CD4-positive, alpha-beta T cell (primary cell): ENCODE data around the gene GLIPR2. TPM values are rescaled to one million over a fixed set of nuclear protein-coding genes. Genes with fewer than 3 reads are reported as not detected.

Experiments
- ATAC-seq: fragments of 200-7000 bp; cut with Tn5 transposase; one replicate; pipeline ENCODE4 v1.10.0; 2022; ENCODE audit warnings: mild to moderate bottlenecking; ENCODE audit not compliant: poor library complexity
- CTCF ChIA-PET: fragments of 350-600 bp; sonication (Branson Sonifier 250); formaldehyde crosslinking; loops from one replicate; lab custom pipeline; 2021; ENCODE audit warnings: antibody characterized with exemption, inconsistent platforms; lab: Charles Lee
- POLR2A ChIA-PET: fragments of 350-600 bp; sonication (Branson Sonifier 250); formaldehyde crosslinking; loops from one replicate; lab custom pipeline; 2021; ENCODE audit warnings: antibody characterized with exemption, inconsistent platforms; lab: Charles Lee
- DNase-seq, 14 experiments: peaks; one replicate each; pipeline ENCODE4 v3.0.0-alpha.2; 2013 to 2020; ENCODE audit warnings: mixed read lengths in 2 of 14
- H3K27ac ChIP-seq, 2 donors: one replicate each; pipeline versions ENCODE4 v1.5.1 to v1.7.0; 2013; ENCODE audit warnings: low read length in 2 of 2, low read depth in 1 of 2, mild to moderate bottlenecking in 1 of 2
- H3K27me3 ChIP-seq, 2 experiments: 1 replicate in 1 of 2; 2 replicates in 1 of 2; pipeline versions ENCODE4 v1.6.1 to v1.7.0; 2013; ENCODE audit warnings: low read length in 2 of 2, control low read depth in 1 of 2, mild to moderate bottlenecking in 1 of 2, moderate library complexity in 1 of 2; ENCODE audit not compliant: insufficient read depth in 2 of 2, control insufficient read depth in 1 of 2
- H3K36me3 ChIP-seq: one replicate; pipeline ENCODE4 v1.6.1; 2013; ENCODE audit warnings: low read length, control low read depth; ENCODE audit not compliant: insufficient read depth
- H3K4me1 ChIP-seq: one replicate; pipeline ENCODE4 v1.6.1; 2013; ENCODE audit warnings: low read length, control low read depth; ENCODE audit not compliant: insufficient read depth
- H3K4me3 ChIP-seq: one replicate; pipeline ENCODE4 v1.5.1; 2013; ENCODE audit warnings: mild to moderate bottlenecking, low read length, moderate library complexity
- H3K9me3 ChIP-seq, 2 experiments: 1 replicate in 1 of 2; 2 replicates in 1 of 2; pipeline versions ENCODE4 v1.6.1 to v1.7.0; 2013; ENCODE audit warnings: low read length in 2 of 2, mild to moderate bottlenecking in 2 of 2, control low read depth in 1 of 2, moderate library complexity in 1 of 2; ENCODE audit not compliant: control insufficient read depth in 1 of 2, insufficient read depth in 1 of 2
- H3K27ac Mint-ChIP-seq: one replicate; pipeline ENCODE4 v1.8.0; 2020; ENCODE audit warnings: mixed read lengths
- H3K27me3 Mint-ChIP-seq: one replicate; pipeline ENCODE4 v1.8.0; 2021; ENCODE audit warnings: mixed read lengths
- H3K36me3 Mint-ChIP-seq: one replicate; pipeline ENCODE4 v1.8.0; 2021; ENCODE audit warnings: low read depth, mixed read lengths
- H3K4me1 Mint-ChIP-seq: one replicate; pipeline ENCODE4 v1.8.0; 2021; ENCODE audit warnings: low read depth, mixed read lengths
- H3K4me3 Mint-ChIP-seq: one replicate; pipeline ENCODE4 v1.8.0; 2020; ENCODE audit warnings: mild to moderate bottlenecking, mixed read lengths
- H3K9me3 Mint-ChIP-seq: one replicate; pipeline ENCODE4 v1.8.0; 2020; ENCODE audit warnings: mixed read lengths
- intact Hi-C, 2 experiments: fragments of 100-400 bp; cut with DNase I in 1 of 2; cut with micrococcal nuclease in 1 of 2; formaldehyde crosslinking; loops; one replicate each; pipeline versions ENCODE4 v1.15.1 to v1.9.0; 2023 to 2025; cut with DNase I, micrococcal nuclease
- total RNA-seq, 174 experiments: library from RNA in 2 of 174; stranded (reverse) in 2 of 174; gene quantifications; one replicate each; pipeline ENCODE4 v1.2.3 and lab custom pipeline; 2021 to 2026
- TF ChIP-seq, protein P1 (sequence below): fragments of 200-600 bp; IDR thresholded peaks from one replicate; pipeline ENCODE4 v1.8.0; 2022; ENCODE audit warnings: antibody characterized with exemption, mild to moderate bottlenecking

The GLIPR2 gene
- total RNA-seq, 2 experiments from 2014 or later = 13.6 to 13.7 TPM

DNA sequence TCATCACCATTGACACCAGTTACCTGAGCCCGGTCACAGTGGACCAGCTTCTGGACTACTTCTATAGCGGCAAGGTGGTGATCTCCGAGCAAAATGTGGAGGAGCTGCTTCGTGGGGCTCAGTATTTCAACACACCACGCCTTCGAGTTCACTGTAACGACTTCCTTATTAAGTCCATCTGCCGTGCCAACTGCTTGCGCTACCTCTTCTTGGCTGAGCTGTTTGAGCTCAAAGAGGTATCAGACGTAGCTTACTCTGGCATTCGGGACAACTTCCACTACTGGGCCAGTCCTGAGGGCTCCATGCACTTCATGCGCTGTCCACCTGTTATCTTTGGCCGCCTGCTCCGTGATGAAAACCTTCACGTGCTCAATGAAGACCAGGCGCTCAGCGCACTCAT, 33.2 kb downstream of the GLIPR2 start:
- H3K36me3 ChIP-seq = no peaks in the 10 kb centered on the region
- ChIA-PET CTCF (interaction anchor here (0.5 to 7.5 kb wide), 2 partner anchors 14 to 68 kb away, joined by 4 to 122 read pairs; no protein-coding TSS in a partner anchor), POLR2A (no interaction called here)
- H3K4me1 ChIP-seq = peaks cover 15% of the 10 kb centered on the region
- H3K4me3 ChIP-seq = no peak overlapping the region
- DNase-seq = no peak
- H3K27ac ChIP-seq = no peak overlapping the region
- Mint-ChIP-seq H3K27ac (no peak overlapping the region), H3K36me3 (no peaks in the 10 kb centered on the region), H3K4me1 (no peaks in the 10 kb centered on the region), H3K9me3 (no peaks in the 10 kb centered on the region), H3K27me3 (no peaks in the 10 kb centered on the region), H3K4me3 (no peak overlapping the region)
- no peak for ATAC-seq
- TF ChIP-seq, protein P1, sequence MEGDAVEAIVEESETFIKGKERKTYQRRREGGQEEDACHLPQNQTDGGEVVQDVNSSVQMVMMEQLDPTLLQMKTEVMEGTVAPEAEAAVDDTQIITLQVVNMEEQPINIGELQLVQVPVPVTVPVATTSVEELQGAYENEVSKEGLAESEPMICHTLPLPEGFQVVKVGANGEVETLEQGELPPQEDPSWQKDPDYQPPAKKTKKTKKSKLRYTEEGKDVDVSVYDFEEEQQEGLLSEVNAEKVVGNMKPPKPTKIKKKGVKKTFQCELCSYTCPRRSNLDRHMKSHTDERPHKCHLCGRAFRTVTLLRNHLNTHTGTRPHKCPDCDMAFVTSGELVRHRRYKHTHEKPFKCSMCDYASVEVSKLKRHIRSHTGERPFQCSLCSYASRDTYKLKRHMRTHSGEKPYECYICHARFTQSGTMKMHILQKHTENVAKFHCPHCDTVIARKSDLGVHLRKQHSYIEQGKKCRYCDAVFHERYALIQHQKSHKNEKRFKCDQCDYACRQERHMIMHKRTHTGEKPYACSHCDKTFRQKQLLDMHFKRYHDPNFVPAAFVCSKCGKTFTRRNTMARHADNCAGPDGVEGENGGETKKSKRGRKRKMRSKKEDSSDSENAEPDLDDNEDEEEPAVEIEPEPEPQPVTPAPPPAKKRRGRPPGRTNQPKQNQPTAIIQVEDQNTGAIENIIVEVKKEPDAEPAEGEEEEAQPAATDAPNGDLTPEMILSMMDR = no peak
- no peaks in the 10 kb centered on the region for H3K27me3 ChIP-seq
- intact Hi-C loops = loop anchor here in 1 of 2 experiments (10.0 kb wide), 1 partner anchor 215 kb away; the partner anchor contains the start of gene OR2S2
- H3K9me3 ChIP-seq = no peaks in the 10 kb centered on the region

DNA sequence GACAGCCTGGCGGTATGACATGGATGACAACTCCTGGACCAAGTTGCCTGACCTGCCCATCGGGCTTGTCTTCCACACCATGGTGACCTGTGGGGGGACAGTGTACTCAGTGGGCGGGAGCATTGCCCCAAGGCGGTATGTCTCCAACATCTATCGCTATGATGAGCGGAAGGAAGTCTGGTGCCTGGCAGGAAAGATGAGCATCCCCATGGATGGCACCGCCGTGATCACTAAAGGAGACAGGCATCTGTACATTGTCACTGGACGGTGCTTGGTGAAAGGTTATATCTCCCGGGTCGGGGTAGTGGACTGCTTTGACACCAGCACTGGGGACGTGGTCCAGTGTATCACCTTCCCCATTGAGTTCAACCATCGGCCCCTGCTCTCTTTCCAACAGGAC, 34.0 kb downstream of the GLIPR2 start:
- Histone ChIP-seq H3K9me3 (no peaks in the 10 kb centered on the region), H3K27me3 (no peaks in the 10 kb centered on the region), H3K4me1 (peaks cover 12% of the 10 kb centered on the region), H3K4me3 (no peak overlapping the region), H3K36me3 (no peaks in the 10 kb centered on the region), H3K27ac (no peak overlapping the region)
- Mint-ChIP-seq H3K9me3 (no peaks in the 10 kb centered on the region), H3K4me3 (no peak overlapping the region), H3K4me1 (no peaks in the 10 kb centered on the region), H3K27me3 (no peaks in the 10 kb centered on the region), H3K36me3 (no peaks in the 10 kb centered on the region), H3K27ac (no peak overlapping the region)
- intact Hi-C loops = no loop called here
- DNase-seq (no peak), ATAC-seq (no peak)
- ChIA-PET CTCF (interaction anchor here (7.5 kb wide), 1 partner anchor 69 kb away, joined by 122 read pairs; no protein-coding TSS in a partner anchor), POLR2A (no interaction called here)
- TF ChIP-seq, protein P1 = no peak

DNA sequence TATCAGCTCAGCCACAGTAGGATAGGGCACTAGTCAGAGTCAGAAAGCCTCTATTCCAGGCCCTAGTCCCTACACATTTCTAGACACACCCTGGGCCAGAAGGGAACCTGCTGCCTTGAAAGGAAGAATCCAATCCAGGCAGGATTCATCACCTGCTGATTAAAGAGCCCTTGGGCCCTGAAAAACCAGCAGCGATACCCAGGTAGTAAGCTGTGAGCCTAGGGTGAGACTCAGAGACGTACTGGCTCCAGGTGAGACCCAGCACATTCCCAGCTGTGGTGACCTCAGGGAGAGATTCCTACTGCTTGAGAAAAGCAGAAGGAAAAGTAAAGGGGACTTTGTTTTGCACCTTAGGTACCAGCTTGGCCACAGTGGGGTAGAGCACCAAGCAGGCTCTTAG, 37.3 kb downstream of the GLIPR2 start:
- no peaks in the 10 kb centered on the region for H3K4me1 Mint-ChIP-seq
- H3K9me3 Mint-ChIP-seq = no peaks in the 10 kb centered on the region
- H3K27ac Mint-ChIP-seq = no peak overlapping the region
- Histone ChIP-seq H3K4me1 (no peaks in the 10 kb centered on the region), H3K27me3 (no peaks in the 10 kb centered on the region), H3K9me3 (no peaks in the 10 kb centered on the region), H3K27ac (no peak overlapping the region), H3K36me3 (no peaks in the 10 kb centered on the region), H3K4me3 (no peak overlapping the region)
- no peak for ATAC-seq
- intact Hi-C loops = no loop called here
- ChIA-PET CTCF (interaction anchor here (0.7 to 1.1 kb wide), 2 partner anchors 71 to 196 kb away, joined by 3 to 4 read pairs; no protein-coding TSS in a partner anchor), POLR2A (no interaction called here)
- TF ChIP-seq, protein P1 = no peak
- no peak overlapping the region for H3K4me3 Mint-ChIP-seq
- H3K27me3 Mint-ChIP-seq = no peaks in the 10 kb centered on the region
- no peaks in the 10 kb centered on the region for H3K36me3 Mint-ChIP-seq
- DNase-seq = no peak
